ENCODE data around the gene DNAJB12. TPM values are rescaled to one million over a fixed set of nuclear protein-coding genes. Genes with fewer than 3 reads are reported as not detected.
A peak's percentile ranks its signal among the peaks of the same experiment; 100 is the strongest.

The DNAJB12 gene
- total RNA-seq, 1 experiment from 2014 or later = 68.1 TPM

- peak; percentile 99 for DNase-seq (ENCODE audit: unreplicated experiment)
- peak overlapping the region; percentile 92 for H3K27ac Mint-ChIP-seq (ENCODE audit: low read depth, unreplicated experiment)
- intact Hi-C loops (cut with micrococcal nuclease) = no loop called here
- CTCF ChIA-PET = interaction anchor here (0.6 to 6.0 kb wide), 9 partner anchors 9 to 283 kb away, joined by 3 to 52 read pairs (median 3); partner anchors contain the start of gene DDIT4
- H3K4me1 Mint-ChIP-seq (ENCODE audit: insufficient read depth, unreplicated experiment) = peaks cover 60% of the 10 kb centered on the region
- no TSS peak for BruUV-seq (replicated peaks)
- POLR2A ChIA-PET = interaction anchor here (0.6 to 12.8 kb wide), 30 partner anchors 11 to 906 kb away, joined by 3 to 399 read pairs (median 5); partner anchors contain the start of genes ASCC1, DDIT4, DNAJB12 and MCU
- H3K27me3 Mint-ChIP-seq (ENCODE audit: insufficient read depth, unreplicated experiment) = no peaks in the 10 kb centered on the region
- no peak for TF ChIP-seq CTCF (IDR thresholded peaks at IDR 0.05; ENCODE audit: unreplicated experiment)
- H3K4me3 Mint-ChIP-seq (ENCODE audit: unreplicated experiment) = peak overlapping the region; percentile 25
- peaks cover 23% of the 10 kb centered on the region for H3K36me3 Mint-ChIP-seq (ENCODE audit: insufficient read depth, unreplicated experiment)
- no peaks in the 10 kb centered on the region for H3K9me3 Mint-ChIP-seq (ENCODE audit: unreplicated experiment)
These were observed 22.9 kb downstream of the DNAJB12 start for GRCh38 chr10:72331575-72332422.

- no peak for TF ChIP-seq CTCF (IDR thresholded peaks at IDR 0.05; ENCODE audit: unreplicated experiment)
- ChIA-PET POLR2A (interaction anchor here (0.6 to 12.8 kb wide), 18 partner anchors 9 to 479 kb away, joined by 3 to 399 read pairs (median 5); partner anchors contain the start of genes DDIT4, DNAJB12 and PSAP), CTCF (interaction anchor here (0.6 to 6.0 kb wide), 10 partner anchors 8 to 392 kb away, joined by 3 to 52 read pairs (median 4); partner anchors contain the start of gene DDIT4)
- no peak for DNase-seq (ENCODE audit: unreplicated experiment)
- no peaks in the 10 kb centered on the region for H3K9me3 Mint-ChIP-seq (ENCODE audit: unreplicated experiment)
- no peak overlapping the region for H3K4me3 Mint-ChIP-seq (ENCODE audit: unreplicated experiment)
- no peaks in the 10 kb centered on the region for H3K27me3 Mint-ChIP-seq (ENCODE audit: insufficient read depth, unreplicated experiment)
- H3K36me3 Mint-ChIP-seq (ENCODE audit: insufficient read depth, unreplicated experiment) = peaks cover 26% of the 10 kb centered on the region
- no peak overlapping the region for H3K27ac Mint-ChIP-seq (ENCODE audit: low read depth, unreplicated experiment)
- BruUV-seq (replicated peaks) = TSS peak; percentile 7
- H3K4me1 Mint-ChIP-seq (ENCODE audit: insufficient read depth, unreplicated experiment) = peaks cover 43% of the 10 kb centered on the region
- intact Hi-C loops (cut with micrococcal nuclease) = no loop called here
These were observed 24.7 kb downstream of the DNAJB12 start for GRCh38 chr10:72330069-72330426.

GRCh38 chr10:72329290-72330068 is 25.2 kb downstream of the DNAJB12 start:
- Mint-ChIP-seq H3K27me3 (ENCODE audit: insufficient read depth, unreplicated experiment) (no peaks in the 10 kb centered on the region), H3K27ac (ENCODE audit: low read depth, unreplicated experiment) (no peak overlapping the region), H3K9me3 (ENCODE audit: unreplicated experiment) (no peaks in the 10 kb centered on the region), H3K4me3 (ENCODE audit: unreplicated experiment) (no peak overlapping the region), H3K36me3 (ENCODE audit: insufficient read depth, unreplicated experiment) (peaks cover 27% of the 10 kb centered on the region), H3K4me1 (ENCODE audit: insufficient read depth, unreplicated experiment) (peaks cover 38% of the 10 kb centered on the region)
- POLR2A ChIA-PET = interaction anchor here (0.6 to 12.8 kb wide), 14 partner anchors 9 to 478 kb away, joined by 3 to 399 read pairs (median 4); partner anchors contain the start of genes DDIT4, DNAJB12 and PSAP
- CTCF ChIA-PET = interaction anchor here (0.6 to 6.0 kb wide), 9 partner anchors 8 to 399 kb away, joined by 3 to 52 read pairs (median 4); partner anchors contain the start of gene DDIT4
- no TSS peak for BruUV-seq (replicated peaks)
- peak; percentile 56 for DNase-seq (ENCODE audit: unreplicated experiment)
- intact Hi-C loops (cut with micrococcal nuclease) = loop anchor here (2.0 kb wide), 1 partner anchor 203 kb away; no protein-coding TSS in a partner anchor
- no peak for TF ChIP-seq CTCF (IDR thresholded peaks at IDR 0.05; ENCODE audit: unreplicated experiment)

All from MCF 10A (cell line).